ENCODE data around the gene PSME2. TPM values are rescaled to one million over a fixed set of nuclear protein-coding genes. Genes with fewer than 3 reads are reported as not detected.

Gene PSME2
- total and polyA plus RNA-seq, 2 donors (not counting 1 experiment from before 2014, with no cell fraction given) = 132 to 148 TPM

DNA sequence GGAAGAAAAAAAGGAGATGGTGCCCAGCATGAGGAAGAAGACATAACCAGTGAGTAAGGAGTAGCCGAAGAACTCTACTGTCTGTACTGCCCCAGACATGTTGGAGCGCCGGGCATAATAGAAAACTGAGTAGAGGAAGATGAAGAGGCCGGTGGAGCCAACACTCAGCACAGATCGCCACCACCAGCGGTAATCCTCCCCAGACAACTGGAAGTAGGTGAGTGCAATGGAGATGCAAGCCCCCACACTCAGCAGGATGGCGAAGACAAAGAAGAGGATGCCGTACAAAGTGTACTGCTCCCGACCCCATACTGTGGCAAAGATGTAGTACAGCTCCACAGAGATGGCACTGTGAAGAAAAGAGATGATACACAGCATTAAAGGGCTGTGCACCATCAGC is 43.0 kb upstream of the PSME2 start:
- H3K4me1 ChIP-seq (ENCODE audit: control insufficient read depth, extremely low read depth, insufficient read depth, low read length) = peaks cover 4% of the 10 kb centered on the region
- DNase-seq (ENCODE audit: low read depth in 2 of 2) = no peak
- H3K9me3 ChIP-seq (ENCODE audit: control insufficient read depth, insufficient read depth, low read depth, low read length) = no peaks in the 10 kb centered on the region
- no peak overlapping the region for H3K4me3 ChIP-seq (replicated peaks in 1 of 4; ENCODE audit: control extremely low read depth in 1 of 4, insufficient read depth in 1 of 4, low read depth in 3 of 4, low read length in 4 of 4)
- H3K36me3 ChIP-seq (ENCODE audit: control insufficient read depth, insufficient read depth, low read length) = peaks cover 23% of the 10 kb centered on the region
- no peak overlapping the region for H2AFZ ChIP-seq (ENCODE audit: low read length)
- TF ChIP-seq EZH2 (IDR thresholded peaks at IDR 0.05; ENCODE audit: low read length, missing control alignments) = no peak
- TF ChIP-seq, protein P1, sequence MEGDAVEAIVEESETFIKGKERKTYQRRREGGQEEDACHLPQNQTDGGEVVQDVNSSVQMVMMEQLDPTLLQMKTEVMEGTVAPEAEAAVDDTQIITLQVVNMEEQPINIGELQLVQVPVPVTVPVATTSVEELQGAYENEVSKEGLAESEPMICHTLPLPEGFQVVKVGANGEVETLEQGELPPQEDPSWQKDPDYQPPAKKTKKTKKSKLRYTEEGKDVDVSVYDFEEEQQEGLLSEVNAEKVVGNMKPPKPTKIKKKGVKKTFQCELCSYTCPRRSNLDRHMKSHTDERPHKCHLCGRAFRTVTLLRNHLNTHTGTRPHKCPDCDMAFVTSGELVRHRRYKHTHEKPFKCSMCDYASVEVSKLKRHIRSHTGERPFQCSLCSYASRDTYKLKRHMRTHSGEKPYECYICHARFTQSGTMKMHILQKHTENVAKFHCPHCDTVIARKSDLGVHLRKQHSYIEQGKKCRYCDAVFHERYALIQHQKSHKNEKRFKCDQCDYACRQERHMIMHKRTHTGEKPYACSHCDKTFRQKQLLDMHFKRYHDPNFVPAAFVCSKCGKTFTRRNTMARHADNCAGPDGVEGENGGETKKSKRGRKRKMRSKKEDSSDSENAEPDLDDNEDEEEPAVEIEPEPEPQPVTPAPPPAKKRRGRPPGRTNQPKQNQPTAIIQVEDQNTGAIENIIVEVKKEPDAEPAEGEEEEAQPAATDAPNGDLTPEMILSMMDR (conservative IDR thresholded peaks at IDR 0.05 in 1 of 2, IDR thresholded peaks at IDR 0.05 in 1 of 2; ENCODE audit: low read depth in 1 of 2, low read length in 2 of 2) = no peak
- H3K79me2 ChIP-seq (ENCODE audit: control insufficient read depth, insufficient read depth, low read length) = peaks cover 19% of the 10 kb centered on the region
- H3K4me2 ChIP-seq (ENCODE audit: extremely low read depth, insufficient read depth, low read length) = no peak overlapping the region
- H3K27ac ChIP-seq (ENCODE audit: insufficient read depth, low read length) = no peak overlapping the region
- no peak overlapping the region for H3K9ac ChIP-seq (ENCODE audit: insufficient read depth, low read length)
- H3K27me3 ChIP-seq (ENCODE audit: control insufficient read depth, insufficient read depth, low read length) = no peaks in the 10 kb centered on the region
- no peaks in the 10 kb centered on the region for H4K20me1 ChIP-seq (ENCODE audit: control insufficient read depth, extremely low read depth, insufficient read depth, low read length)

DNA sequence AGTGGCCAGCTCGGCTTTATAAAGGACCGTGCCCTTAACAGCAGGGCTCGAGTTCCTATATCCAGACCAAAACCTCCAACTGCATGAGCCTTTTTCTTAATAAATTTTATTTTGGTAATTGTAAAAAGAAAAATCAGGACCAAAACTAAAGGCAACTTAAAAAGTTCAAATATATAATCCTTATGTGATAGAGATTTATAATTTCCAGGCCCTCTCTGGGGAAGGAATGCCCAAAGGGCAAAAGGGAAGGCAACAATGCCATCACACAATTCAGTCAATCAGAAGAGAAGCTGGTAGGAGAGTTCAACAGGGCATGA is 42.6 kb upstream of the PSME2 start:
- H3K9ac ChIP-seq (ENCODE audit: insufficient read depth, low read length) = peak overlapping the region; percentile 10
- no peaks in the 10 kb centered on the region for H4K20me1 ChIP-seq (ENCODE audit: control insufficient read depth, extremely low read depth, insufficient read depth, low read length)
- H2AFZ ChIP-seq (ENCODE audit: low read length) = no peak overlapping the region
- H3K27me3 ChIP-seq (ENCODE audit: control insufficient read depth, insufficient read depth, low read length) = no peaks in the 10 kb centered on the region
- peak overlapping the region; percentile 97 for H3K4me2 ChIP-seq (ENCODE audit: extremely low read depth, insufficient read depth, low read length)
- TF ChIP-seq EZH2 (IDR thresholded peaks at IDR 0.05; ENCODE audit: low read length, missing control alignments) = no peak
- TF ChIP-seq, protein P1 (conservative IDR thresholded peaks at IDR 0.05 in 1 of 2, IDR thresholded peaks at IDR 0.05 in 1 of 2; ENCODE audit: low read depth in 1 of 2, low read length in 2 of 2) = no peak
- H3K4me3 ChIP-seq (replicated peaks in 1 of 4; ENCODE audit: control extremely low read depth in 1 of 4, insufficient read depth in 1 of 4, low read depth in 3 of 4, low read length in 4 of 4) = peak overlapping the region in 2 of 4 experiments; percentile 23 to 84
- H3K4me1 ChIP-seq (ENCODE audit: control insufficient read depth, extremely low read depth, insufficient read depth, low read length) = peaks cover 4% of the 10 kb centered on the region
- peaks cover 14% of the 10 kb centered on the region for H3K79me2 ChIP-seq (ENCODE audit: control insufficient read depth, insufficient read depth, low read length)
- no peak for DNase-seq (ENCODE audit: low read depth in 2 of 2)
- H3K9me3 ChIP-seq (ENCODE audit: control insufficient read depth, insufficient read depth, low read depth, low read length) = no peaks in the 10 kb centered on the region
- peak overlapping the region; percentile 86 for H3K27ac ChIP-seq (ENCODE audit: insufficient read depth, low read length)
- peaks cover 27% of the 10 kb centered on the region for H3K36me3 ChIP-seq (ENCODE audit: control insufficient read depth, insufficient read depth, low read length)

DNA sequence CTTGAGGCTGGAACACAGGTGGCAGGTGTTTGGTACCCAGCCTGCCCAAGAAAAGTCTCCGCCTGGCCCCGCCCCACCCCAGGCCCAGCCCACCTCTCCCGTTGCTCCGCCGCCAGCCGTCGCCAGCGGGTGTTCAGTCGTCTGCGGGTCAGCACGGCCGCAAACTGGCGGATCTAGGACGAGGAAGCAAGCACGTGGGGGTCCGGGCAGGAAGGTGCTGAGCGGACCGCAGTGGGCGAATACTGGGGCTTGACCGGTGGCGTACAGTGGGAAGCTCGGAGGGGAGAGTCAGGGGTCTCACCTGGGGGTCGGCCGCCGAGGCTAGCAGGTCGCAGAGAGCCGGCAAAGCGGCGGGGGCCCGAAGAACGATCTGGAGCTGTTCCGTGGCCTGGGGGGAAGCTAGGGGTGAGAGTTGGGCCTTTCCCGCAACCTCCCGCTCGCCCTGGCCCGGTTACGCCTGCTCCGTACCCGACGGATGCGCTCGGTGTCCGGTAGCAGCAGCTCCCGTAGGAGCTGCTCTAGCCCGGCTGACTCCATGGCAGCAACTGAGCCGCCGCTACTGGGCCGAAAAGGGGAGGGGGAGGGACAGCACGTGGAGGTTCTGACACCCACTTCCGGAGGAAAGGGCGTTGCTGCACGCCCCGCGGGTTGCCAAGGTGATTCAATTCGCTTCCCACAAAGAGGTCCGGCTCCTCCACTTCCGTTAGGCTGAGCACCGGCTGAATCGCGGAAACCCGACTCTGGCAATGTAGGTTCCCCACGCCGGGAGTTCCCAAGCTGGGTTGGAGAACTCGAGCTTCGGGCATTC is 42.0 kb upstream of the PSME2 start, which contains the start of gene IPO4:
Gene IPO4, minus strand, starts transcription at position 566 of the 808 bp plus-strand sequence. Its CDS starts 29 bp downstream, at position 537.
- H3K4me1 ChIP-seq (ENCODE audit: control insufficient read depth, extremely low read depth, insufficient read depth, low read length) = peaks cover 4% of the 10 kb centered on the region
- peak within 1 kb of the TSS; percentile 86 for H3K27ac ChIP-seq (ENCODE audit: insufficient read depth, low read length)
- TF ChIP-seq, protein P1 (conservative IDR thresholded peaks at IDR 0.05 in 1 of 2, IDR thresholded peaks at IDR 0.05 in 1 of 2; ENCODE audit: low read depth in 1 of 2, low read length in 2 of 2) = no peak
- no peak for TF ChIP-seq EZH2 (IDR thresholded peaks at IDR 0.05; ENCODE audit: low read length, missing control alignments)
- peaks cover 14% of the 10 kb centered on the region for H3K79me2 ChIP-seq (ENCODE audit: control insufficient read depth, insufficient read depth, low read length)
- peak; percentile 98 to 99 for DNase-seq (ENCODE audit: low read depth in 2 of 2)
- peak within 1 kb of the TSS; percentile 78 to 87 (median 82) for H3K4me3 ChIP-seq (replicated peaks in 1 of 4; ENCODE audit: control extremely low read depth in 1 of 4, insufficient read depth in 1 of 4, low read depth in 3 of 4, low read length in 4 of 4)
- H3K27me3 ChIP-seq (ENCODE audit: control insufficient read depth, insufficient read depth, low read length) = no peaks in the 10 kb centered on the region
- peak within 1 kb of the TSS; percentile 80 for H3K9ac ChIP-seq (ENCODE audit: insufficient read depth, low read length)
- peak within 1 kb of the TSS; percentile 54 for H2AFZ ChIP-seq (ENCODE audit: low read length)
- peak within 1 kb of the TSS; percentile 97 for H3K4me2 ChIP-seq (ENCODE audit: extremely low read depth, insufficient read depth, low read length)
- H3K9me3 ChIP-seq (ENCODE audit: control insufficient read depth, insufficient read depth, low read depth, low read length) = no peaks in the 10 kb centered on the region
- peaks cover 29% of the 10 kb centered on the region for H3K36me3 ChIP-seq (ENCODE audit: control insufficient read depth, insufficient read depth, low read length)
- H4K20me1 ChIP-seq (ENCODE audit: control insufficient read depth, extremely low read depth, insufficient read depth, low read length) = no peaks in the 10 kb centered on the region

Data from fibroblast of lung (primary cell).